OCI-LY3 (cell line): ENCODE results near the gene GEMIN8.

Experiments used
- H2AFZ ChIP-seq: fragments of 200-600, 300-600 bp; shearing (Covaris generic); 2 replicates; pipeline ENCODE4 v1.6.0; 2014; ENCODE audit warnings: antibody characterized with exemption, low read depth, low read length
- H3K27ac ChIP-seq: fragments of 200-600, 300-600 bp; sonication (generic); 2 replicates; pipeline ENCODE4 v1.5.1; 2014; ENCODE audit warnings: mild to moderate bottlenecking, low read length, moderate library complexity, mixed read lengths
- H3K27me3 ChIP-seq: fragments of 200-600, 300-600 bp; sonication (generic); 2 replicates; pipeline ENCODE4 v1.6.1; 2014; ENCODE audit warnings: low read depth, low read length, mixed read lengths
- H3K36me3 ChIP-seq: fragments of 200-600, 300-600 bp; sonication (generic); replicated peaks from 2 replicates; pipeline ENCODE3; 2014; ENCODE audit warnings: low read depth, low read length, mixed read lengths
- H3K4me1 ChIP-seq: fragments of 300-600, 200-600 bp; sonication (generic); 2 replicates; pipeline ENCODE4 v1.6.1; 2014; ENCODE audit warnings: low read length, mixed read lengths
- H3K4me2 ChIP-seq: fragments of 200-600, 300-600 bp; sonication (generic); 2 replicates; pipeline ENCODE4 v1.6.1; 2014; ENCODE audit warnings: low read length, mixed read lengths
- H3K4me3 ChIP-seq: fragments of 300-600, 200-600 bp; sonication (generic); 2 replicates; pipeline ENCODE4 v1.5.1; 2014; ENCODE audit warnings: antibody characterized with exemption, mild to moderate bottlenecking, low read length, moderate library complexity
- H3K79me2 ChIP-seq: fragments of 300-600, 200-600 bp; shearing (Covaris generic); 2 replicates; pipeline ENCODE4 v1.6.1; 2014; ENCODE audit warnings: mild to moderate bottlenecking, low read length, mixed read lengths
- H3K9ac ChIP-seq: fragments of 300-600, 200-600 bp; shearing (Covaris generic); 2 replicates; pipeline ENCODE4 v1.6.0; 2014; ENCODE audit warnings: mild to moderate bottlenecking, low read length, moderate library complexity
- H3K9me3 ChIP-seq: fragments of 200-600, 300-600 bp; shearing (Covaris generic); 2 replicates; pipeline ENCODE4 v1.6.1; 2014; ENCODE audit warnings: low read length, mixed read lengths; ENCODE audit not compliant: insufficient read depth
- H4K20me1 ChIP-seq: fragments of 200-600, 300-600 bp; sonication (generic); 2 replicates; pipeline ENCODE4 v1.6.1; 2016; ENCODE audit warnings: low read length, mixed read lengths; ENCODE audit not compliant: insufficient read depth
- EZH2phosphoT487 ChIP-seq: fragments of 200-600 bp; shearing (Covaris generic); IDR thresholded peaks from 2 replicates; pipeline ENCODE4 v1.6.1; 2018; ENCODE audit warnings: antibody characterized with exemption, mixed run types, low read depth
- TF ChIP-seq, protein P1 (sequence below): fragments of 200-600, 300-600 bp; sonication (generic); IDR thresholded peaks from 2 replicates; pipeline ENCODE4 v1.5.1; 2014; ENCODE audit warnings: antibody characterized with exemption, low read length, low read depth

The GEMIN8 gene

GRCh38 chrX:14051416-14051815, 21.7 kb upstream of the GEMIN8 start:
- TF ChIP-seq, protein P1, sequence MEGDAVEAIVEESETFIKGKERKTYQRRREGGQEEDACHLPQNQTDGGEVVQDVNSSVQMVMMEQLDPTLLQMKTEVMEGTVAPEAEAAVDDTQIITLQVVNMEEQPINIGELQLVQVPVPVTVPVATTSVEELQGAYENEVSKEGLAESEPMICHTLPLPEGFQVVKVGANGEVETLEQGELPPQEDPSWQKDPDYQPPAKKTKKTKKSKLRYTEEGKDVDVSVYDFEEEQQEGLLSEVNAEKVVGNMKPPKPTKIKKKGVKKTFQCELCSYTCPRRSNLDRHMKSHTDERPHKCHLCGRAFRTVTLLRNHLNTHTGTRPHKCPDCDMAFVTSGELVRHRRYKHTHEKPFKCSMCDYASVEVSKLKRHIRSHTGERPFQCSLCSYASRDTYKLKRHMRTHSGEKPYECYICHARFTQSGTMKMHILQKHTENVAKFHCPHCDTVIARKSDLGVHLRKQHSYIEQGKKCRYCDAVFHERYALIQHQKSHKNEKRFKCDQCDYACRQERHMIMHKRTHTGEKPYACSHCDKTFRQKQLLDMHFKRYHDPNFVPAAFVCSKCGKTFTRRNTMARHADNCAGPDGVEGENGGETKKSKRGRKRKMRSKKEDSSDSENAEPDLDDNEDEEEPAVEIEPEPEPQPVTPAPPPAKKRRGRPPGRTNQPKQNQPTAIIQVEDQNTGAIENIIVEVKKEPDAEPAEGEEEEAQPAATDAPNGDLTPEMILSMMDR: peak; percentile 27
- TF ChIP-seq EZH2phosphoT487: no peak
- Histone ChIP-seq H3K4me1 (peaks cover 10% of the 10 kb centered on the region), H3K36me3 (no peaks in the 10 kb centered on the region), H4K20me1 (no peaks in the 10 kb centered on the region), H3K9me3 (no peaks in the 10 kb centered on the region), H3K27ac (no peak overlapping the region), H3K4me3 (no peak overlapping the region), H3K9ac (no peak overlapping the region), H3K4me2 (no peak overlapping the region), H3K27me3 (no peaks in the 10 kb centered on the region), H3K79me2 (no peaks in the 10 kb centered on the region), H2AFZ (no peak overlapping the region; the same call in 1 of the 2 replicates)

DNA sequence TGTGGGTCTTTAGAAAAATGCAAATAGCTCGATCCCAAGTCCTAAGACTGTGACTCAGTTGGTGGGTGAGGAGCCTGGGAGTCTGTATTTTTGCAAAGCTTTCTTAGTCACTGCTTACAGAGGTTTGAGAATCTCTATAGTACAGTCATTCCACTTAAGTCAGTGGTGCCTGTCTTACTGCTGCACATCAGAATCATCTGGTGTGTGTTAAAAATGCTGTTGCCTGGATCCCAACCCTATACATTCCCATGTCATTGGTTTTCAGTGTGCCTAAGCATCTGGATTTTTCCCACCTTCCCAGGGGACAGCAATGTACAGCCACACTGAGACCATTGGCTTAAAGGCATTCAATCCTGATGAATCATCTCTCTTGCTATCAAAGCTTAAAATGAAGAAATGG, 21.0 kb upstream of the GEMIN8 start:
- Histone ChIP-seq H2AFZ (no peak overlapping the region), H3K9me3 (no peaks in the 10 kb centered on the region), H3K36me3 (no peaks in the 10 kb centered on the region), H3K27me3 (no peaks in the 10 kb centered on the region), H3K27ac (no peak overlapping the region), H3K4me3 (no peak overlapping the region), H3K4me1 (peaks cover 10% of the 10 kb centered on the region), H4K20me1 (no peaks in the 10 kb centered on the region), H3K9ac (no peak overlapping the region), H3K79me2 (no peaks in the 10 kb centered on the region), H3K4me2 (no peak overlapping the region)
- no peak for TF ChIP-seq EZH2phosphoT487
- TF ChIP-seq, protein P1: no peak

- Histone ChIP-seq H3K27ac (no peak overlapping the region), H3K36me3 (no peaks in the 10 kb centered on the region), H2AFZ (peak overlapping the region; percentile 70; the same call in 1 of the 2 replicates), H3K4me2 (peak overlapping the region; percentile 34), H3K79me2 (no peaks in the 10 kb centered on the region), H3K4me1 (peaks cover 12% of the 10 kb centered on the region), H3K9me3 (no peaks in the 10 kb centered on the region), H3K27me3 (no peaks in the 10 kb centered on the region), H3K9ac (no peak overlapping the region), H4K20me1 (no peaks in the 10 kb centered on the region), H3K4me3 (no peak overlapping the region)
- TF ChIP-seq, protein P1: no peak
- TF ChIP-seq EZH2phosphoT487: no peak
These were observed 13.5 kb upstream of the GEMIN8 start for GRCh38 chrX:14043209-14043608.

DNA sequence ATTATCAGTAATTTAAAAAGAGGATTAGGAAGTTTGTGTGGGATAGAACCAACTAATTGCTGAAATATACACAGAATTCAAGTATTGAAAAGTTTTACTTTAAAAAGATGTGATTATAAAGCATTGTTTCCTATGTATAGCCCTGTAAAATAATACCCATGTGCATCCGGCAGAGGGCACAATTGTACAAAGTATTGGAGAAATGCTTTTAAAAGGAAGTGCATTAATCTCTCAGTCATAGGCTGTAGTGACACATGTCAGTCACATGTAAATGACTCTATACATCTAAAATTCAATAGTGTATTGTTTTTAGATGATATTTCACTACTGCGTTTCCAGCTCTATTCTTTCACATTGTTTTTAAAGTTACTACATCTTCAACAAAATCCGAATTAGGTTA, 9.7 kb upstream of the GEMIN8 start:
- Histone ChIP-seq H3K4me3 (no peak overlapping the region), H3K9me3 (no peaks in the 10 kb centered on the region)

More for the DNA sequence above, 9.7 kb upstream of the GEMIN8 start:
- no peak overlapping the region for H3K9ac ChIP-seq
- TF ChIP-seq, protein P1: peak; percentile 70
- TF ChIP-seq EZH2phosphoT487: no peak
- H3K79me2 ChIP-seq: no peaks in the 10 kb centered on the region
- no peaks in the 10 kb centered on the region for H3K27me3 ChIP-seq
- H3K36me3 ChIP-seq: no peaks in the 10 kb centered on the region
- peaks cover 12% of the 10 kb centered on the region for H3K4me1 ChIP-seq
- no peaks in the 10 kb centered on the region for H4K20me1 ChIP-seq
- H3K27ac ChIP-seq: no peak overlapping the region
- H3K4me2 ChIP-seq: peak overlapping the region; percentile 30
- H2AFZ ChIP-seq: no peak overlapping the region
